GM19193 (cell line): Measurements from ENCODE around the gene ZNF778.

ENCODE experiments used
- POLR2A ChIP-seq: IDR thresholded peaks from 4 replicates; pipeline ENCODE4 v1.6.1; 2011; ENCODE audit not compliant: insufficient read depth, insufficient read length; ENCODE audit errors: extremely low read depth

ZNF778 gene

DNA sequence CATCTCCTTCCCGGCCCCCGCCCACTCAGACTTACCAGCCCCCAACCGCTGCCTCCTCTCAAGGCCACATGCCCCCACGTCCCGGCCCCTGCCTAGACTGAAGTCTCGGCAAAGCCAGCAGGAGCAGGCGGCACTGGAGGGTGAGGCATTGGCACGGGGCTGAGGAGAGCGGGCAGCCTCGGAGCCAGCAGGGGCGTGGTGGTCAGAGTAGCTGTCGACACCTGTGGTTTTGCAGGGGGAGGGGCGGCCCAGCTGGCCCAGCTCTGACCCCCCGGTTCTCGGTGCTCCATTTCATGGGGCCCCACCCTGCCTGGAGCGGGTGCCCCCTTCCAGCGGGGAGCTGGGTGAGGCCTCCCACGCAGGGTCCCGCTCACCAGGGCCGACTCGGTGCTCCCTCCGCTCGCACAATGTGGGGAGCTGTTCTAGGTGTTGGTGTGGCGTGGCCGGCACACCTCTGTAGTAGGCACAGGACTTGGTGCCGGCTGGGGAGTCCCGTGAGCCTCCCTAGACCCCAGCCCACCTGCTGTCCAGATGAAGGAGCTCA lies 41.3 kb upstream of the ZNF778 start:
- no peak for TF ChIP-seq POLR2A

DNA sequence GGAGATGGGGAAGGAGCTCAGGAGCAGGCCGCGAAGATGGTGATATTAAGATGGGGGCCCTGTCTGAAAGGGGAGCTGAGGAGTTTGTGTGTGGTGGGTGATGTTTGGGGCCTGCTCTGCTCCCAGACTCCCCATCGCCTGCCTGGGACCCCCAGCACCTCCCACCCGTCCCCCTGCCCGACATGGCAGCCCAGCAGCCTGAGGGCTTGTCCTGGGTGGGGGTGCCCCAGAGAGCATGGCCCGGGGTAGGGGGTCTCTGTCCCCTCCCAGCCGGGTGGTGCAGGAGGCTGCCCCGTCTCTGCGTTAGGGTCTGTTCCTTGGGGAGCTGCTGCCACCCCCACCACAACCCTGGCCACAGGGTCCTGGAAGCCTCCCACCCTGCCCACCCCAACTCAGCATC lies 40.8 kb upstream of the ZNF778 start:
- TF ChIP-seq POLR2A = no peak

DNA sequence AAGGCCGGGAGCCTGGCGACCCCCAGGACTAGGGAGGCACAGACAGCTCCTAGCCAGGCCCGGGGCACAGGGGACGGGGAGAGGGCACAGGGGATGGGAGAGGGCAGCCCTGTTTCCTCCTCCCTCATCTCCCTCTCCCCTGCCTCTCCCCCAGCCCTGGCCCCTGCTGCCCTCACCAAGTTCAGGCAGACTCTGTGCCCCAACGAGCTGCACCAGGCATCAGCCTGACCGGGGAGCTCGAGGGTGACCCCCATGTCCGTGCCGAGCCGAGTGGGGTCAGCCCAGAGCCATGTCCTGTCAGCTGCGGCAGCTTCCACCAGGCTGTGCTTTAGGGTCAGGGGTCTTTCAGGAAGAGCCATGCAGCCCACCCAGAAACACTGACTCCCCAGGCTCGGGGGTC lies 40.0 kb upstream of the ZNF778 start:
- no peak for TF ChIP-seq POLR2A

GRCh38 chr16:89178453-89179147 lies 38.9 kb upstream of the ZNF778 start:
- no peak for TF ChIP-seq POLR2A

- no peak for TF ChIP-seq POLR2A
Measured at GRCh38 chr16:89179148-89179484, 38.4 kb upstream of the ZNF778 start.

DNA sequence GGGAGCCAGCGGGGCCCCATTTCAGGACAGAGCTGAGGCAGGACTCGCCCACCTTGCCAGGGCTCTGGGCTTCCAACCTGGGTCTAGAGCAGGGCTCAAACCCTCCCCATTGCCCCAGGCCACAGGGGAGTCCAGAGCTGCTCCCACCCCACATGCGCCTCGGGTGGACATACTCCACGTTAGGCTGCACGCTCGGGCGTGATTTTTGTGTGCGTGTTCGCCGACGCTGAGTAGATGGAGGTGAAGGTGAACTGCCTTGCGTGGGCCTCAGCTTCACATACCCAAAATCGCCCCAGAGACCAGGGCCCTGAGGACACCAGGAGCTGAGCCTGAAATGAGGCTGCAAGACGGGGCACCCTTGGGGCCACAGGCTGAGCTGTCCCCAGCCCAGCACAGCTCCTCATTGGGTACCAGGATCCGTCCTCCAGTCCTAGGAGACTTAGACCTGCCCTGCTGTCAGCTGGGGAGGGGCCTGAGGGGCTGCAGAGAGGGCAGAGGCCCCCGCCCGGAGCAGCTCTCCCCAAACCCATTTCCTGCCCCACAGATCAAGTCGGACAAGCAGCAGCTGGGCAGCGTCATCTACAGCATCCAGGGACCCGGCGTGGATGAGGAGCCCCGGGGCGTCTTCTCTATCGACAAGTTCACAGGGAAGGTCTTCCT lies 37.7 kb upstream of the ZNF778 start:
- no peak for TF ChIP-seq POLR2A

DNA sequence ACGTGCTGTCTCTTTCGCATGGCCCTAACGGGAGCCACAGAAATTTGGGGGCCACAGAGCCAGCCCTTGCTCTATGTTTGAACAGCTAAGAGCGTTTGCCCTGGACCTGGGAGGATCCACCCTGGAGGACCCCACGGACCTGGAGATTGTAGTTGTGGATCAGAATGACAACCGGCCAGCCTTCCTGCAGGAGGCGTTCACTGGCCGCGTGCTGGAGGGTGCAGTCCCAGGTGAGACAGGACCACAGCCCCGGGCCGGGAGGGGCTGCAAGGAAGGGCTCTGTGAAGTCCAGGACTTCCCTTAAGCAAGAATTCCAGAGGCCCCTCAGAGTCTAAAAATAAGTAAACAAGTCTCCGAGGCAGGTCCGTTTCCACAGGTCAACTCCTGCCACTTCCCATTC lies 34.0 kb upstream of the ZNF778 start:
- no peak for TF ChIP-seq POLR2A

DNA sequence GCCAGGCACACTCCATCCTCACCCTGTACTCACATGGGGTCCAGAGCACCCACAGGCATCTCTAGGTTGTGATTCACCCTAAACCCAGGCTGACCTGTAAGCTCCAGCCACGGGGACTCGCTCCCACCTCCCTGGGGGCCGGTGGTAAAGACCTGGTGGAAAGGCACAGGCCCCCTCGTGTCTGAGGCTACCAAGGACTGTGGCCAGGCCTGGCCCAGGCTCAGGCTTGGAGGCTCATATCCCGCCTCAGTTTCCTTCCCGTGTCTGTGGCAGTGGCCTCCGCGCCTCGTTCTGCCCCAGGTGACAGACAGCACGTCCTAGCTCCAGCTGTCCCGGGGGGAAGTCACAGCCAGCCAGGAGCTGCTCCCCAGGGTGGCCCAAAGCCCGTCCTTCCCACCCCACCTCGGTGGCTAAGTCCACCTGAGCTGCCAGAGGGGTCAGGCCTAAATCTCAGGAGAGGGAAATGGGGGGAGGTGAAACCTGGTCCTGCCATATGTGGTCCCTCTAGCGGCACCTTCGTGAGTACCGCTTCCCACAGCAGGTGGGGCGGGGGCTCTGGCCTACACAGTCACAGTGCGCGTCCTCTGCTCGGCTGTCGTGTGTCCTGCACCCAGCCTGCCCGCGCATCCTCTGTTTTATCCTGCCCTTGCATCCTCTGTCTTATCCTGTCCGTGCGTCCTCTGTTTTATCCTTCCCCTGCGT lies 33.4 kb upstream of the ZNF778 start:
- no peak for TF ChIP-seq POLR2A

GRCh38 chr16:89184677-89184932 lies 32.9 kb upstream of the ZNF778 start:
- TF ChIP-seq POLR2A = no peak

DNA sequence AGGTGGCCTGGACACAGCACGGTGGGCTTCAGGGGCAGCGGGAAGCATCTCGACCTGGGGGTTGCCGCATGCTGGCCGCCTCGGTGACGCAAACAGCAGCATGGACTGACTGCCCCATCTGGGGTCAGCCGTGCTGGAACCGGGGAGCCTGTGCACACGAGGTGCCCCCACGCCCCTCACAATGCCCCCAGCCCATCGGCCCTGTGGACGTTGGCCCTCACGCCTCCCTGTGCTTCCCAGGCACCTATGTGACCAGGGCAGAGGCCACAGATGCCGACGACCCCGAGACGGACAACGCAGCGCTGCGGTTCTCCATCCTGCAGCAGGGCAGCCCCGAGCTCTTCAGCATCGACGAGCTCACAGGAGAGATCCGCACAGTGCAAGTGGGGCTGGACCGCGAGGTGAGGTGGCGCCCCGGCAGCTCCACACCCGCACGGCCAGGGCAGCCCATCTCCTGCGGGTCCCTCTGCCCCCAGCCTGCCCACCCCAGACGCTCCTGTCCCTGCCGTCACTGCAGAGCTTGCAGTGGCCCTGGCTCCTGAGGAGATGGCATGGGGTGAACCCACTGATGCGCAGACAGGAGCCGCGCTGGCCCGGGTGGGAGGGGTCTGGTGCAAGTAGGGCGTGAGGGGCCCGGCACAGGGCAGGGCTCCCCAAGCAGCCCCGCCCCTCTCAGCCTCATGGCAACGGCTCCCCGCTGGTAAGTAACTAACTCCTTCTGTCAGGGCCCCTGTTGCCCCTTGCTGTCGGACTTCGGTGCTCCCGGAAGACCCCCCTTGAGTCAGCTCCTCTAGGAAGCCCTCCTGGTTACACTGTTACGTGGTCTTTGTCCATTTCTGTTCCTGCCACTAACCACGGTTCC lies 32.3 kb upstream of the ZNF778 start:
- TF ChIP-seq POLR2A = no peak

GRCh38 chr16:89187032-89187769 lies 30.3 kb upstream of the ZNF778 start:
- no peak for TF ChIP-seq POLR2A

GRCh38 chr16:89187770-89188392 lies 29.6 kb upstream of the ZNF778 start:
- no peak for TF ChIP-seq POLR2A

DNA sequence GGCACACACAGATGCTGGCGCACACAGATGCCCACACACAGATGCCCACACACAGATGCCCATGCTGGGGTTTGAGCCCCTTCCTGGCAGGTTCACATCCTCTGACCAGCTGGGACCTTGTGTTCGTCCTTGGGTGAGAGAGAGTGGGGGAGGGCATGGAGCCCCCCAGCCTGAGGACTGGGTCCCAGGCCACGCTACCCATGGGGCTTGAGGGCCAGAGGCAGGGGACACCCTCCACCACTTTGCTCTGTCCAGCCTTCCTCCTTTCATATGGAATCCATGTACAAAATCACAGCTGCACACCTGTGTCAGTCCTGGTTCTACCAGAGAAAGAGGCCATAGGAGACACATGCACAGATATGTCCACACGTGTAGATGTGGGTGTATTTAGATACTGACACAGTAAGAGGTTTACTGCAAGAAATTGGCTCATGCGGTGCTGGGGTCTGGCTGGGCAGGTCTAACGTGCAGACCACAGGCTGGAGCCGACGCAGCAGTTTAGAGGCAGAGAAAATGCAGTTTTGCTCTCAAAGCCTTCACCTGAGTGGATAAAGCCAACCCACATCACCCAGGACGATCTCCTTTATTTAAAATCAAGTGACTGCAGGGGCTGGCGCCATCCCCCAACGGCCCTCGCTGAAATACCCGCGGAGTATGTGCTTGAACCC lies 28.0 kb upstream of the ZNF778 start:
- TF ChIP-seq POLR2A = no peak

DNA sequence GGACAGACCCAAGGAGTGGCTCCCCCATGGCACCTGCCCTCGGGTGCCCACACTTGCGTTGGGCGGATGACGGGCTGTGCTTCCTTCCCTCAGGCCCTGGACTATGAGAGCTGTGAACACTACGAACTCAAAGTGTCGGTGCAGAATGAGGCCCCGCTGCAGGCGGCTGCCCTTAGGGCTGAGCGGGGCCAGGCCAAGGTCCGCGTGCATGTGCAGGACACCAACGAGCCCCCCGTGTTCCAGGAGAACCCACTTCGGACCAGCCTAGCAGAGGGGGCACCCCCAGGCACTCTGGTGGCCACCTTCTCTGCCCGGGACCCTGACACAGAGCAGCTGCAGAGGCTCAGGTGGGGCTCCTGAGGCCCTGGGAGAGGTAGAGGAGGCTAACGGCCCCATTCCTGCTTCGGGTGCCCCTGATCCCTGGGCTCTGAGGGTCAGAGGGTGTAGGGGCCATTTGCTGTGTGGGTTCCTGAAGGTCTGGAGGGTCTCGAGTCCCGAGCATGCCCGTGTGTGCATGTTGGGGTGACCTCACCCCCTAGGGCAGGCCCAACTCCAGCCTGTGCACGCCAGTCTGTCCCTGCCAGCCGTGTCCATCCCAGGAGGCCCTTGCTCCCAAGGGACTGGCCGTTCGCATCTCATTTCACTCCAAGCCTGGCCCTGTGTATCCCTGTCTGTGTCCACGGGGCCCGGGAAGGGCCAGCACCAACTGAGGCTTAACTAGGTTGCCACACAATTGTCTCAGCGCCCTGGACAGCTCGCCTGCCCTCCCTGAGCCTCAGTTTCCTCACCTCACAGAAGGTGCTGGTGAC lies 27.1 kb upstream of the ZNF778 start:
- no peak for TF ChIP-seq POLR2A
